ENCODE data around the gene FAM171A2. TPM values are rescaled to one million over a fixed set of nuclear protein-coding genes. Genes with fewer than 3 reads are reported as not detected.
"Not testable (repeated sequence)": the region's sequence is repeated elsewhere in the genome, so short reads cannot be mapped to it uniquely, and the experiment has no call there.

Gene FAM171A2
- total RNA-seq, 1 experiment from 2014 or later, result 27.5 TPM

DNA sequence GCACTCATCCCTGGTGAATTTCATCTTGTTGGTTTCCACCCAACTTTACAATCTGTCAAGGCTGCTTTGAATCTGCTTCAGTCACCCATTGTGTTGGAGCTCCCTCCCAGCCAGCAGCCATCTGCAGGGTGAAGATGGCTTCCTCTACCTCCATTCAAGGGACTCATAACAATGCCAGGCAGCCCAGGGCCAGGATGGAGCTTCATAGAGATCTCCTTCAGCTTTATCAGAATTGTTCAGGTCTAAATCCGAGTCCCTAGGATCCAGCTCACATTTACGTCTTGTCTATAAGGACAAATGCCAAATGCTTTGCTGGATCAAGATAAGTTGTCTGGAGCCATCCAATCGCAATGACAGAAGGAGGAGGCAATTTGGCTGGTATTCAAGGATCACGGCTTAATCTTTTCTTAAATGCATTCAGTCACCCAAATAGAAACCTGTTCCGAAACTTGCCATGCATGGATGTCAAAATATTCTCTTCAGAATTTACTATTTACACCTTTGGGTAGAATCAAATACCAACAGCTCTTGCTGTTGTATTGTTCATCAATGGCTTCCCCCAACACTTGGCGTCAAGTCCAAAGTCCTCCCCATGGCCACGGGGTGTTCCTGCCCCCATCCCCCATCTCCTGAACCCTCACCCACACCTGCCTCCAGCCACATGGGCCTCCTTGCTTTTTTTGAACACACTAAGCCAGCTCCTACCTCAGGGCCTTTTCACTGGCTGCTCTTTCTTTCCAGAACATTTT, 3.8 kb upstream of the FAM171A2 start:
- no CpG with 5 or more reads among the region's 7 CpGs for WGBS (ENCODE audit: extremely low coverage, insufficient read length, low lambda C conversion rate)
- Histone ChIP-seq H4K91ac (ENCODE audit: insufficient read length, low read depth, low read length) (no peak overlapping the region), H4K5ac (ENCODE audit: insufficient read length, low read depth, low read length) (no peak overlapping the region), H2BK15ac (ENCODE audit: low read depth, low read length) (no peak overlapping the region), H3T11ph (ENCODE audit: low read length) (no peak overlapping the region), H3K27me3 (ENCODE audit: insufficient read depth, low read length) (no peaks in the 10 kb centered on the region; the same call in 1 of the 2 replicates), H3K14ac (ENCODE audit: insufficient read depth, low read length) (no peak overlapping the region), H3K4me1 (ENCODE audit: insufficient read depth, low read length) (peaks cover 2% of the 10 kb centered on the region; the same call in 1 of the 2 replicates), H3K18ac (ENCODE audit: insufficient read length, low read depth, low read length) (no peak overlapping the region), H3K4ac (ENCODE audit: low read depth, low read length) (no peak overlapping the region), H3K23me2 (ENCODE audit: insufficient read length, low read depth, low read length, poor library complexity, severe bottlenecking) (peaks cover 8% of the 10 kb centered on the region), H3K9ac (ENCODE audit: extremely low read depth, insufficient read length, low read length) (no peak overlapping the region), H2BK20ac (ENCODE audit: low read depth, low read length, poor library complexity, severe bottlenecking) (no peak overlapping the region), H3K27ac (ENCODE audit: insufficient read length, low read depth, low read length) (no peak overlapping the region), H2AFZ (ENCODE audit: low read length) (no peak overlapping the region), H2BK5ac (ENCODE audit: insufficient read length, low read length) (no peak overlapping the region), H3K4me2 (ENCODE audit: insufficient read depth, insufficient read length, low read length) (no peak overlapping the region), H2BK12ac (ENCODE audit: insufficient read length, low read depth, low read length) (no peak overlapping the region), H2AK5ac (ENCODE audit: insufficient read length, low read length) (no peak overlapping the region), H3K79me1 (ENCODE audit: insufficient read depth, low read depth, low read length, poor library complexity, severe bottlenecking) (no peaks in the 10 kb centered on the region), H3K56ac (ENCODE audit: insufficient read length, low read depth, low read length) (no peak overlapping the region), H4K8ac (replicated peaks; ENCODE audit: insufficient read length, low read depth, low read length) (no peak overlapping the region), H3K79me2 (ENCODE audit: insufficient read depth, low read length) (no peaks in the 10 kb centered on the region), H3K23ac (ENCODE audit: insufficient read length, low read depth, low read length) (no peak overlapping the region), H4K20me1 (ENCODE audit: control insufficient read depth, insufficient read depth, insufficient read length) (no peaks in the 10 kb centered on the region), H2BK120ac (ENCODE audit: low read depth, low read length, poor library complexity, severe bottlenecking) (no peak overlapping the region), H3K9me3 (ENCODE audit: control insufficient read depth, low read depth, low read length) (no peaks in the 10 kb centered on the region)
- Mint-ChIP-seq H3K4me1 (peaks cover 10 to 17% of the 10 kb centered on the region in 2 experiments), H3K4me3 (no peak overlapping the region), H3K9me3 (no peaks in the 10 kb centered on the region; a peak in 1 of 5 replicates), H3K36me3 (ENCODE audit: insufficient read depth in 1 of 3, low read depth in 3 of 3) (no peaks in the 10 kb centered on the region), H3K27ac (no peak overlapping the region; a peak in 1 of 7 replicates), H3K27me3 (ENCODE audit: low read depth) (peaks cover 37% of the 10 kb centered on the region)
- DNase-seq, result no peak
- TF ChIP-seq, protein P1, sequence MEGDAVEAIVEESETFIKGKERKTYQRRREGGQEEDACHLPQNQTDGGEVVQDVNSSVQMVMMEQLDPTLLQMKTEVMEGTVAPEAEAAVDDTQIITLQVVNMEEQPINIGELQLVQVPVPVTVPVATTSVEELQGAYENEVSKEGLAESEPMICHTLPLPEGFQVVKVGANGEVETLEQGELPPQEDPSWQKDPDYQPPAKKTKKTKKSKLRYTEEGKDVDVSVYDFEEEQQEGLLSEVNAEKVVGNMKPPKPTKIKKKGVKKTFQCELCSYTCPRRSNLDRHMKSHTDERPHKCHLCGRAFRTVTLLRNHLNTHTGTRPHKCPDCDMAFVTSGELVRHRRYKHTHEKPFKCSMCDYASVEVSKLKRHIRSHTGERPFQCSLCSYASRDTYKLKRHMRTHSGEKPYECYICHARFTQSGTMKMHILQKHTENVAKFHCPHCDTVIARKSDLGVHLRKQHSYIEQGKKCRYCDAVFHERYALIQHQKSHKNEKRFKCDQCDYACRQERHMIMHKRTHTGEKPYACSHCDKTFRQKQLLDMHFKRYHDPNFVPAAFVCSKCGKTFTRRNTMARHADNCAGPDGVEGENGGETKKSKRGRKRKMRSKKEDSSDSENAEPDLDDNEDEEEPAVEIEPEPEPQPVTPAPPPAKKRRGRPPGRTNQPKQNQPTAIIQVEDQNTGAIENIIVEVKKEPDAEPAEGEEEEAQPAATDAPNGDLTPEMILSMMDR (conservative IDR thresholded peaks at IDR 0.05), result no peak

DNA sequence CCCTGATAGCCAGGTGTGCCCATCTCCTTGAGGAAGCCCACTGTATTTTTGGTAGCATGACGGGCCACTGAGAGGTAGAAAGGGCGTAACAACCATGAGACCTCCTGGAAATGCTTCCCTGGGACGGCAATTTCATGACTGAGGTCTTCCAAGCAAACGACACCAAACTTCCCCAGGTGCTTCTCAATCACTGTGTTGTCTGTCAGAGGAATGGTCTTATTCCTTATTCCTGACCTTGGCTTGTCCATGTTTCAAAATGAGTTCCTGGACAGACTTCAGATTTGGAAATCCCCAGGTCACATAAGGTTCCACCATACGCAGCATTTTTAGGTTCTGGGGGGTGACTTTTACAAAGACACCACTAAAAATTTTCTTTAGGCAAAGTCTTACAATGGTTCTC, 1.4 kb upstream of the FAM171A2 start:
- H2BK5ac ChIP-seq (ENCODE audit: insufficient read length, low read length); H2AK5ac ChIP-seq (ENCODE audit: insufficient read length, low read length); H3K9ac ChIP-seq (ENCODE audit: extremely low read depth, insufficient read length, low read length); H3K4ac ChIP-seq (ENCODE audit: low read depth, low read length); DNase-seq; H2BK12ac ChIP-seq (ENCODE audit: insufficient read length, low read depth, low read length); H3K56ac ChIP-seq (ENCODE audit: insufficient read length, low read depth, low read length); H2BK120ac ChIP-seq (ENCODE audit: low read depth, low read length, poor library complexity, severe bottlenecking); H3K36me3 Mint-ChIP-seq (ENCODE audit: insufficient read depth in 1 of 3, low read depth in 3 of 3); H4K5ac ChIP-seq (ENCODE audit: insufficient read length, low read depth, low read length); H3K27me3 ChIP-seq (ENCODE audit: insufficient read depth, low read length); H2AFZ ChIP-seq (ENCODE audit: low read length); H3K9me3 Mint-ChIP-seq; H3K14ac ChIP-seq (ENCODE audit: insufficient read depth, low read length); H3T11ph ChIP-seq (ENCODE audit: low read length); H3K18ac ChIP-seq (ENCODE audit: insufficient read length, low read depth, low read length); H3K27ac ChIP-seq (ENCODE audit: insufficient read length, low read depth, low read length); H3K4me2 ChIP-seq (ENCODE audit: insufficient read depth, insufficient read length, low read length); H3K9me3 ChIP-seq (ENCODE audit: control insufficient read depth, low read depth, low read length); H4K91ac ChIP-seq (ENCODE audit: insufficient read length, low read depth, low read length); H3K23ac ChIP-seq (ENCODE audit: insufficient read length, low read depth, low read length); H2BK15ac ChIP-seq (ENCODE audit: low read depth, low read length); H3K79me2 ChIP-seq (ENCODE audit: insufficient read depth, low read length); H4K8ac ChIP-seq (replicated peaks; ENCODE audit: insufficient read length, low read depth, low read length); H4K20me1 ChIP-seq (ENCODE audit: control insufficient read depth, insufficient read depth, insufficient read length); H2BK20ac ChIP-seq (ENCODE audit: low read depth, low read length, poor library complexity, severe bottlenecking); H3K79me1 ChIP-seq (ENCODE audit: insufficient read depth, low read depth, low read length, poor library complexity, severe bottlenecking); H3K27ac Mint-ChIP-seq: not testable (repeated sequence)
- Mint-ChIP-seq H3K4me3 (peak overlapping the region in 1 of 2 experiments; percentile 59; a peak in 3 of 5 replicates), H3K27me3 (ENCODE audit: low read depth) (peaks cover 35% of the 10 kb centered on the region), H3K4me1 (peaks cover 28 to 34% of the 10 kb centered on the region in 2 experiments)
- peaks cover 14% of the 10 kb centered on the region for H3K4me1 ChIP-seq (ENCODE audit: insufficient read depth, low read length)
- no CpG with 5 or more reads among the region's 5 CpGs for WGBS (ENCODE audit: extremely low coverage, insufficient read length, low lambda C conversion rate)
- H3K23me2 ChIP-seq (ENCODE audit: insufficient read length, low read depth, low read length, poor library complexity, severe bottlenecking), result peaks cover 13% of the 10 kb centered on the region

Data from H9 (cell line).